ENCODE measurements around the gene TEX19. TPM values are rescaled to one million over a fixed set of nuclear protein-coding genes. Genes with fewer than 3 reads are reported as not detected.

Gene TEX19
- total and polyA plus RNA-seq, 2 of the 8 experiments (the other 6 are each of a cell fraction or from before 2014, with no cell fraction given) = 0.54 to 0.80 TPM

DNA sequence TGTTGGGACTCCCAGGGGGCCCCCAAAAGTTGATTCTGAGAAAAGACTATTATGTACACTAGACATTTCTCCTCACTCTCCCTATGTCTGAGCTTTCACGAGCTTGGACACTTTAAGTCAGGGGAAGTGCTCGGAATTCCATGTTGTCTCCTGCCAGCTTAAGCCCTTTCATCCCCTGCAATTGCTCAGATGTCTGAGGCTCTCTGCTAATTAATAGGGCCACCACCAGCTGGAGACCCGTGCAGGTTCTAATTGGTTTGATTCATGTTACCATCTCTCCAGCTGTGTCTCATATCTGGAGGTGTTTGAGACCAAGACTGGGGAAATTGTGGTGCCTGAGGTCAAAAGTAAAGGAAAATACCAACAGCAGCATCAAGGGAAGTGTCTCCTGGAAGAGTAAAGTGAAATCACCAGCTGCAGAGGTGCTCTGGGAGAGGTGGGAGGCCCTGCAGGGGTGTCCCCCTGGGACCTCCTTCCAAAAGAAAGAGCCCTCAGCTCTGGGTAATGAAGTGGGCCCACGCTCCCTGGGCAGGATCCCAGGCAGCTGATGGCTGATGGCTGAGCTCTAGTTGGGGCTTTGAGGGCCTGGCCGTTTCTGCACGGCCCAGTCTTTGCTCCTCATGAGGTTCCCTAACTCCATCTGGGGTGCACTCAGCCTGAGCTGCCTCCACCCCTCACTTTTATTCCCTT is 6.7 kb downstream of the TEX19 start:
- POLR2A ChIA-PET (ENCODE audit: partially characterized antibody) = interaction anchor here (1.4 kb wide), 1 partner anchor 8 kb away, joined by 5 read pairs; no protein-coding TSS in a partner anchor
- Histone ChIP-seq H4K5ac (ENCODE audit: insufficient read length, low read depth, low read length) (no peak overlapping the region), H2BK120ac (replicated peaks; ENCODE audit: low read depth, low read length) (no peak overlapping the region), H3K36me3 (ENCODE audit: control insufficient read depth in 2 of 4, insufficient read depth in 4 of 4, low read length in 3 of 4) (no peaks in the 10 kb centered on the region), H2BK12ac (ENCODE audit: low read depth, low read length) (no peak overlapping the region), H3K27ac (ENCODE audit: low read depth, low read length) (no peak overlapping the region), H3K14ac (ENCODE audit: insufficient read length) (no peak overlapping the region), H3K79me1 (ENCODE audit: low read depth, low read length) (no peaks in the 10 kb centered on the region), H2BK5ac (ENCODE audit: low read depth, low read length) (no peak overlapping the region), H2BK15ac (ENCODE audit: low read length) (no peak overlapping the region), H3K23ac (ENCODE audit: insufficient read length) (no peak overlapping the region), H3K79me2 (ENCODE audit: control insufficient read depth in 1 of 2, insufficient read depth in 2 of 2, low read length in 2 of 2) (no peaks in the 10 kb centered on the region), H2BK20ac (ENCODE audit: low read length) (no peak overlapping the region), H3K4me3 (ENCODE audit: extremely low read depth in 1 of 4, insufficient read depth in 2 of 4, low read depth in 3 of 4, low read length in 4 of 4) (no peak overlapping the region), H3K4me2 (ENCODE audit: insufficient read depth in 1 of 2, low read depth in 2 of 2, low read length in 2 of 2) (no peak overlapping the region), H3K9ac (replicated peaks in 1 of 4; ENCODE audit: extremely low read depth in 1 of 4, low read depth in 3 of 4, low read length in 3 of 4) (no peak overlapping the region), H4K20me1 (replicated peaks in 1 of 2; ENCODE audit: control insufficient read depth in 1 of 2, insufficient read depth in 2 of 2, low read length in 2 of 2) (no peaks in the 10 kb centered on the region), H3K4me1 (replicated peaks in 1 of 4; ENCODE audit: control insufficient read depth in 3 of 4, insufficient read depth in 4 of 4, low read length in 3 of 4) (peaks cover 0 to 5% (median 2%) of the 10 kb centered on the region in 4 experiments; a peak in 2 of 7 replicates), H3K56ac (replicated peaks; ENCODE audit: insufficient read length, low read depth, low read length) (no peak overlapping the region), H3K18ac (ENCODE audit: extremely low read depth, low read length) (no peak overlapping the region), H2AK5ac (ENCODE audit: low read depth, low read length) (no peak overlapping the region), H2AFZ (ENCODE audit: low read length) (no peak overlapping the region), H4K91ac (replicated peaks; ENCODE audit: insufficient read length, low read length) (no peak overlapping the region), H3K4ac (replicated peaks; ENCODE audit: insufficient read length, low read depth, low read length) (no peak overlapping the region), H3K23me2 (ENCODE audit: low read depth, low read length) (no peaks in the 10 kb centered on the region), H3K27me3 (replicated peaks in 1 of 4; ENCODE audit: control insufficient read depth in 3 of 4, extremely low read depth in 1 of 4, insufficient read depth in 3 of 4, low read length in 3 of 4) (peaks cover under 1 to 12% (median 10%) of the 10 kb centered on the region in 4 experiments), H4K8ac (ENCODE audit: extremely low read depth, insufficient read depth, low read length) (no peak overlapping the region), H3K9me3 (ENCODE audit: insufficient read depth in 2 of 2, low read depth in 1 of 2, low read length in 1 of 2) (no peaks in the 10 kb centered on the region; a peak in 1 of 4 replicates)
- TF ChIP-seq, protein P1, sequence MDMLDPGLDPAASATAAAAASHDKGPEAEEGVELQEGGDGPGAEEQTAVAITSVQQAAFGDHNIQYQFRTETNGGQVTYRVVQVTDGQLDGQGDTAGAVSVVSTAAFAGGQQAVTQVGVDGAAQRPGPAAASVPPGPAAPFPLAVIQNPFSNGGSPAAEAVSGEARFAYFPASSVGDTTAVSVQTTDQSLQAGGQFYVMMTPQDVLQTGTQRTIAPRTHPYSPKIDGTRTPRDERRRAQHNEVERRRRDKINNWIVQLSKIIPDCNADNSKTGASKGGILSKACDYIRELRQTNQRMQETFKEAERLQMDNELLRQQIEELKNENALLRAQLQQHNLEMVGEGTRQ (IDR thresholded peaks at IDR 0.05; ENCODE audit: low read length) = no peak
- no peak for TF ChIP-seq BRCA1 (IDR thresholded peaks at IDR 0.05; ENCODE audit: low read depth, low read length)
- no peak for TF ChIP-seq GTF2F1 (IDR thresholded peaks at IDR 0.05; ENCODE audit: borderline replicate concordance, low read depth, low read length)
- no peak for TF ChIP-seq KDM5A (IDR thresholded peaks at IDR 0.05; ENCODE audit: low read length)
- TF ChIP-seq SAP30 (IDR thresholded peaks at IDR 0.05; ENCODE audit: insufficient read depth, insufficient replicate concordance, low read length) = no peak
- no peak for DNase-seq (ENCODE audit: low read depth in 1 of 2, low spot score in 2 of 2)
- CTCF ChIA-PET (ENCODE audit: partially characterized antibody) = interaction anchor here (0.8 to 1.5 kb wide), 7 partner anchors 9 to 162 kb away, joined by 3 to 6 read pairs (median 3); no protein-coding TSS in a partner anchor
- 82% methylated on average over 6 of the region's 6 CpGs; no CpG with 5 or more reads in 1 of the 2 experiments for WGBS, 2 experiments (ENCODE audit: extremely low coverage in 1 of 2, insufficient coverage in 1 of 2, insufficient read length in 1 of 2, insufficient replicate concordance in 2 of 2, low coverage in 1 of 2, low lambda C conversion rate in 2 of 2, missing lambda C conversion rate in 1 of 2)
- FAIRE-seq = no peak
